HG03103 (cell line): Measurements from ENCODE around the gene ERI2.
"Not testable (repeated sequence)": the region's sequence is repeated elsewhere in the genome, so short reads cannot be mapped to it uniquely, and the experiment has no call there.

Source experiments
- ATAC-seq: cut with Tn5 transposase; IDR thresholded peaks from one replicate; pipeline ENCODE4 v1.9.1; 2021; ENCODE audit warnings: low read depth; ENCODE audit not compliant: unreplicated experiment

ERI2 gene

GRCh38 chr16:20766294-20766693 is 40.0 kb downstream of the ERI2 start:
- no peak for ATAC-seq

DNA sequence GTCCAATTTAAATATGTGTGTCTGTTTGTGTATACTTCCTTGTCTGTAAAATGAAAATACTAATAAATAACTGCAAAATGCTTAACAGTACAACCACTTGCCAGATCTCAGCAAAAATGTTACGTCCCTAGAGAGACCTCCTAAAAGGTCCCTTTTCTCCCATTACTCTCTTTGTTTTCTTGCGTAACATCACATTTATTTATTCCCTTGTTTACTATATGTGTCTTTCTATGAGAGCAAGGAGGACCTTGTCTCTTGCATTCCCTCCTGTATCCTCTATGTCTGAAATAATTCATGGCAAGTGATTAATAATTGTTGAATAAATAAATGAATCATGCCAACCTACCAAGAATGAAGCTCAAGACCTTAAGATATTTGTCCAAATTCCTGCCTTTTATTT is 40.5 kb downstream of the ERI2 start:
- no peak for ATAC-seq

GRCh38 chr16:20764448-20764847 is 41.8 kb downstream of the ERI2 start:
- ATAC-seq, result not testable (repeated sequence)

DNA sequence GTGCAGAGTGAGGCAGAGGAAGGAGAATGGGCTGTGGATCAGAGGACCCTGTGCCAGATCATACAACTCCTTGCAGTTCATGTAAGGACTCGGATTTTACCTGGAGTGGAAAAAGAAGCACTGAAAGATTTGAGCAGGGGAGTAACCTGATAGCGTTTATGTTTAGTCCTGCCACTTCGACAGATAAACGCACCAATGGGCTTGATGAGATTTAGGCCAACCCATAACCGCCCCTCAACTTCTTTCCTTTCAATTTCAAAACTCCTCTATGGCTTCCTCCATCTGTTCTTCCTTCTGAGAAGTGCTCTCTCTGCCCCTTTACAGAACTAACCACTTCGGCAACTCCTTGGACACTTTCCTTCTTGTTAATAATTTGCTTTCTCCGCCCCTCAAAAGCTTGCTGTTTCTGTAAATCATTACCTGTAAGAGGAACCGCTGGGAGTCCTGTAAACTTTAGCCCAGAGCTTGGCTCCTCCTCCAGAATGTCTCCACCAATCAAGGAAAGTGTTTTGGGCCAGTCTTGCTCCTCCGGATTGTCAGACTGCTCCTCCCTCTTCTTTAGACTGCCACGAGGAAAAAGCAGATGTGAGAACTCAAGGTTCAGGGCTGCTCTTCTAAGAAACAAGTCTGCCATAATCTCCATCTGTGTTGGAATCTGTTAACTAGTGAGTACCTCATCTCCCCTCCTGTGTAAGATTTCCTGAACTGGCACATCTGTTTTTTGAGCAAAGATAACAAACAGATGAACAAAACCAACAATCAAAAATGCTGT is 42.6 kb downstream of the ERI2 start, which contains the start of gene ACSM3:
Gene ACSM3, plus strand, starts transcription at position 554 of the 772 bp plus-strand sequence. CDS start 6,021 bp downstream, outside the sequence.
- ATAC-seq, result peak; percentile 98

- ATAC-seq, result no peak
Measured at GRCh38 chr16:20762404-20763123, 43.7 kb downstream of the ERI2 start.

DNA sequence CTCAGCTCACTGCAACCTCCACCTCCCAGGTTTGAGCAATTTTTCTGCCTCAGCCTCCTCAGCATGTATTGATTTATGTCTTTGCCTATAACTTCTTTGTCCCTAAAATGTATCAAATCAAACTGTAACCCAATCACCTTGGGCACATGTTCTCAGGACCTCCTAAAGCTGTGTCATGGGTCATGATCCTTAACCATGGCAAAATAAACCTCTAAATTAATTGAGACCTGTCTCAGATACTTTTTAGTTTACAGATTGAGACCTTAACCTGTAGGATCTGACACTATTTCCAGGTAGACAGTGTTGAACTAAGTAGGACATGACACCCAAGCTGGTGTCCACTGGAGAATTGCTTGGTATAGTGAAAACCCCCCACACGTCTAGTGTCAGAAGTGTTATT is 45.1 kb downstream of the ERI2 start:
- ATAC-seq, result no peak

DNA sequence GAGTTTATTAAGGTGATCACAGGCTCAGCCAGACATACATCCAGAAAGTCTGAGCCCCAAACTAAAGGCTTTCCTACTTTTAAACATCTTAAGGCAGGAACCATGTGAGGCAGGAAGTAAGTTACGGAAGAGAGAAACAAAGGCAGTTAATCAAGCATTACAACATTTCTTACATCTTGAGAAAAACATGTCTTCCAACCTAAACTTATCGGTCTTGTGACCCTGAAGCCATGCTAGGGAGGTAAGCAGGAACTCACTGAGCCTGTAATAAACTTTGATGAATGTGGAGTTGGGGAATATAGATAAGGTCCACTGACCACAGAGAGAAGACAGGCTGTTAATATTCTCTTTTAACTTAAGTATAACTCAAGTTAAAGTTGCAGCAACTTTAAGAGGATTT is 45.9 kb downstream of the ERI2 start:
- no peak for ATAC-seq

DNA sequence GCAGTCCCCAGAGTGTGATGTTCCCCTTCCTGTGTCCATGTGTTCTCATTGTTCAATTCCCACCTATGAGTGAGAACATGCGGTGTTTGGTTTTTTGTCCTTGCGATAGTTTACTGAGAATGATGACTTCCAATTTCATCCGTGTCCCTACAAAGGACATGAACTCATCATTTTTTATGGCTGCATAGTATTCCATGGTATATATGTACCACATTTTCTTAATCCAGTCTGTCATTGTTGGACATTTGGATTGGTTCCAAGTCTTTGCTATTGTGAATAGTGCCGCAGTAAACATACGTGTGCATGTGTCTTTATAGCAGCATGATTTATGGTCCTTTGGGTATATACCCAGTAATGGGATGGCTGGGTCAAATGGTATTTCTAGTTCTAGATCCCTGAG is 50.5 kb downstream of the ERI2 start:
- ATAC-seq, result not testable (repeated sequence)

DNA sequence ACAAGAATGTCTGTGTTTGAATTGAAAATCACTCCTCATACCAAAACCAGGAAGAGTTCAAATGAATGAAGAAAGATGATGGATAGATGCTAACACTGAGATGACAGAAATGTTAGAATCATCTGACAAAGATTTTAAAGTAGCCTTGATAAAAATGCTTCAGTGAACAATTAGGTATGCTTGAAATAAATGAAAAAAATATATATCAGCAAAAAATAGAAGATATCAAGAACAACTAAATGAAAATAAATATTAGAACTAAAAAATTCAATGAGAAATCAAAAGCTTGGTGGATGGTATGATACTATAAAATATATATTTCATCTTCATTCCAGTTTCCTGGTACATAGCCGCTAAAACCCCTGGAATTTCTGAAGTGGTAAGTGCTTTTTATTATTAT is 51.0 kb downstream of the ERI2 start:
- no peak for ATAC-seq

DNA sequence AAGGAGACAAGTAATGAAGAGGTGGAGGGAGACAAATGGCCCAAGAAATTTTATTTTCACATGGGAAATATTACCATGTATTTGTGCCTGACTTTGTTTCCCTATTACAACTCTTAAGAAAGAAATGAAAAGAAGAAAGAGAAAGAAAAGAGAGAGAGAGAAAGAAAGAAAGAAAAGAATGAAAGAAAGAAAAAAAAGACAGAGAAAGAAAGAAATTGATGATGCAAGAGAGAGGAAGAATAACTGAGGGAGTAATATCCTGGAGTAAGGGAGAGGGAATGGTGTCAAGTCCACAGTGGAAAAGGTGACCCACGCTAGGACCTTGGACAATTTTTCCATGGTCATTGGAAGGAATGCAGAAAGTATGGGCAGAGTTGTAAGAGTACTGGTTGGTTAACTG is 52.5 kb downstream of the ERI2 start:
- ATAC-seq, result no peak

- ATAC-seq, result no peak
Measured at GRCh38 chr16:20750558-20750957, 55.7 kb downstream of the ERI2 start.

- no peak for ATAC-seq
Measured at GRCh38 chr16:20749474-20749873, 56.8 kb downstream of the ERI2 start.

GRCh38 chr16:20747030-20747816 is 59.0 kb downstream of the ERI2 start:
- no peak for ATAC-seq

- no peak for ATAC-seq
Measured at GRCh38 chr16:20746461-20746860, 59.8 kb downstream of the ERI2 start.
